Measurements from ENCODE around the gene ZBP1. TPM values are rescaled to one million over a fixed set of nuclear protein-coding genes. Genes with fewer than 3 reads are reported as not detected.

The ZBP1 gene
- polyA plus RNA-seq, 4 donors = 0.37 to 2.7 (median 1.6) TPM

DNA sequence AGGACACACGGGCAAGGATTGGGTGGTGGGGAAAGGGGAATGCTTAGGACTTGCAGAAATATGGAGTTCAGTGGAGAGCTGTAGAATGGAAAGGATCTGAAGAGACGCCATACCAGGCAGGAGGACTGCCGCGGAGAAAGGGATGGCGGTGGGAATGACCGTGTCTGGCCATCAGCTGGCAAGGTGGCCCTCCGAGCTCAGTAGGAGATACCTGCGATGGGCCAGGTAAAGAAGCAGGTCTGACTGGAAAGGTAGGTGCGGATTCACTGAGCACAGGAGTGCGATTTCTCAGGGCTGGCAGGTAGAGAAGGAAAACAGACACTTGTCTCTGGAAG is 33.3 kb downstream of the ZBP1 start:
- FAIRE-seq = no peak
- Histone ChIP-seq H3K36me3 (ENCODE audit: control insufficient read depth in 3 of 3, insufficient read depth in 2 of 3, low read depth in 1 of 3, low read length in 3 of 3) (no peaks in the 10 kb centered on the region), H3K27ac (ENCODE audit: low read depth in 1 of 3, low read length in 2 of 3) (peak overlapping the region in 1 of 3 donors; percentile 19), H3K27me3 (ENCODE audit: control insufficient read depth in 3 of 3, insufficient read depth in 3 of 3, low read length in 3 of 3) (peaks cover 0 to 2% (median 0%) of the 10 kb centered on the region in 3 donors), H3K9me3 (ENCODE audit: control insufficient read depth in 2 of 2, insufficient read depth in 1 of 2, low read depth in 1 of 2, low read length in 1 of 2) (peaks cover 0 to 12% of the 10 kb centered on the region in 2 donors), H3K4me1 (ENCODE audit: control insufficient read depth in 3 of 3, insufficient read depth in 2 of 3, low read depth in 1 of 3, low read length in 2 of 3) (peaks cover 3 to 45% (median 13%) of the 10 kb centered on the region in 3 donors), H3K4me3 (ENCODE audit: low read depth in 1 of 3, low read length in 3 of 3) (no peak overlapping the region)
- DNase-seq = no peak
- 81 to 87% (median 83%) methylated on average over 10 of the region's 10 CpGs for WGBS, 3 donors

- peaks cover 6 to 51% (median 13%) of the 10 kb centered on the region in 3 donors for H3K4me1 ChIP-seq (ENCODE audit: control insufficient read depth in 3 of 3, insufficient read depth in 2 of 3, low read depth in 1 of 3, low read length in 2 of 3)
- H3K4me3 ChIP-seq (ENCODE audit: low read depth in 1 of 3, low read length in 3 of 3) = no peak overlapping the region
- peaks cover 0 to 2% (median 0%) of the 10 kb centered on the region in 3 donors for H3K27me3 ChIP-seq (ENCODE audit: control insufficient read depth in 3 of 3, insufficient read depth in 3 of 3, low read length in 3 of 3)
- 41 to 52% (median 47%) methylated on average over 8 of the region's 8 CpGs for WGBS, 3 donors
- DNase-seq (peak; percentile 85 to 87), FAIRE-seq (no peak)
- H3K27ac ChIP-seq (ENCODE audit: low read depth in 1 of 3, low read length in 2 of 3) = peak overlapping the region in 1 of 3 donors; percentile 19
- peaks cover 0 to 12% of the 10 kb centered on the region in 2 donors for H3K9me3 ChIP-seq (ENCODE audit: control insufficient read depth in 2 of 2, insufficient read depth in 1 of 2, low read depth in 1 of 2, low read length in 1 of 2)
- no peaks in the 10 kb centered on the region for H3K36me3 ChIP-seq (ENCODE audit: control insufficient read depth in 3 of 3, insufficient read depth in 2 of 3, low read depth in 1 of 3, low read length in 3 of 3)
Measured at GRCh38 chr20:57586370-57586793, 33.8 kb downstream of the ZBP1 start.

DNA sequence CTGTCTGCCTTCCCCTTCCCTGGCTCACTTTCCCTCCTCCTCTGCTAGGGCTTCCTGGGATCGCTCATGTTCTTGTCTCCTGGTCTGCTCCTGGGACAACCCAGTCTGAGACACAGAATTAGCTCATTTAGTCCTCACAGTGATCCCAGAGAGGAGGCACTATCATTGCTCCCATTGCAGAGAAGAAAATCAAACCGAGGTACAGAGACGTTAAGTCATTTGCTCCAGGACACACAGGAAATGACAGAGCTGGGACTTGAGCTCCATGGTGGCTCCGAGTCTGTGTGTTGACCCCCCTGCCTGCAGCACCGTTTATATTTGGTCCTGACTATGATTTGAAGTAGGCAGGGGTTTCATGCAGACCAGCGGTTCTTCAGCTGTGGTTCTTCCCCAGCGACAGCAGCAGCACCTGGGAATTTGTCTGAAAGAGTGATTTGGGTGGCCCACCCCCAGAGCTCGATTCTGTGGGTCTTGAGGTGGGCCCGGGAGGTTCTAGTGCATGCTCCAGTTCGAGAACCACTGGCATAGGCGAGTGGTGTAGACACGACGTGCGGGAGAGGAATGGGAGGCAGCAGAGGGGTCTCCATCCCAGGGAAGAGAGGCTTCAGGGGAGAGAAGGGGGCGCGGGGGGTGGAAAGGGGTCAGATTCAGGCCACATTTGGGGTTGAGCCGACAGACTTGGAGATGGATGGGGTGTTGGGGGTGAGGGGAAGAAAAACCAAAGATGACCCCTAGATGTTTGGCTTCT is 34.6 kb downstream of the ZBP1 start:
- peaks cover 0 to 2% (median 0%) of the 10 kb centered on the region in 3 donors for H3K27me3 ChIP-seq (ENCODE audit: control insufficient read depth in 3 of 3, insufficient read depth in 3 of 3, low read length in 3 of 3)
- H3K27ac ChIP-seq (ENCODE audit: low read depth in 1 of 3, low read length in 2 of 3) = no peak overlapping the region
- WGBS, 3 donors = 82% methylated on average over 17 of the region's 17 CpGs
- no peak overlapping the region for H3K4me3 ChIP-seq (ENCODE audit: low read depth in 1 of 3, low read length in 3 of 3)
- no peaks in the 10 kb centered on the region for H3K36me3 ChIP-seq (ENCODE audit: control insufficient read depth in 3 of 3, insufficient read depth in 2 of 3, low read depth in 1 of 3, low read length in 3 of 3)
- H3K4me1 ChIP-seq (ENCODE audit: control insufficient read depth in 3 of 3, insufficient read depth in 2 of 3, low read depth in 1 of 3, low read length in 2 of 3) = peaks cover 6 to 51% (median 11%) of the 10 kb centered on the region in 3 donors
- H3K9me3 ChIP-seq (ENCODE audit: control insufficient read depth in 2 of 2, insufficient read depth in 1 of 2, low read depth in 1 of 2, low read length in 1 of 2) = peaks cover 0 to 12% of the 10 kb centered on the region in 2 donors
- FAIRE-seq = no peak
- no peak for DNase-seq

- no peak overlapping the region for H3K27ac ChIP-seq (ENCODE audit: low read depth in 1 of 3, low read length in 2 of 3)
- H3K9me3 ChIP-seq (ENCODE audit: control insufficient read depth in 2 of 2, insufficient read depth in 1 of 2, low read depth in 1 of 2, low read length in 1 of 2) = peaks cover 0 to 12% of the 10 kb centered on the region in 2 donors
- WGBS, 3 donors = 56 to 77% (median 74%) methylated on average over 7 to 8 of the region's 8 CpGs
- FAIRE-seq (no peak), DNase-seq (no peak)
- peaks cover 0 to 2% (median 0%) of the 10 kb centered on the region in 3 donors for H3K27me3 ChIP-seq (ENCODE audit: control insufficient read depth in 3 of 3, insufficient read depth in 3 of 3, low read length in 3 of 3)
- H3K4me3 ChIP-seq (ENCODE audit: low read depth in 1 of 3, low read length in 3 of 3) = no peak overlapping the region
- H3K4me1 ChIP-seq (ENCODE audit: control insufficient read depth in 3 of 3, insufficient read depth in 2 of 3, low read depth in 1 of 3, low read length in 2 of 3) = peaks cover 6 to 52% (median 6%) of the 10 kb centered on the region in 3 donors
- H3K36me3 ChIP-seq (ENCODE audit: control insufficient read depth in 3 of 3, insufficient read depth in 2 of 3, low read depth in 1 of 3, low read length in 3 of 3) = no peaks in the 10 kb centered on the region
Measured at GRCh38 chr20:57584768-57585461, 35.3 kb downstream of the ZBP1 start.

- H3K4me1 ChIP-seq (ENCODE audit: control insufficient read depth in 3 of 3, insufficient read depth in 2 of 3, low read depth in 1 of 3, low read length in 2 of 3) = peaks cover 3 to 48% (median 7%) of the 10 kb centered on the region in 3 donors
- peaks cover 0 to 12% of the 10 kb centered on the region in 2 donors for H3K9me3 ChIP-seq (ENCODE audit: control insufficient read depth in 2 of 2, insufficient read depth in 1 of 2, low read depth in 1 of 2, low read length in 1 of 2)
- H3K36me3 ChIP-seq (ENCODE audit: control insufficient read depth in 3 of 3, insufficient read depth in 2 of 3, low read depth in 1 of 3, low read length in 3 of 3) = no peaks in the 10 kb centered on the region
- WGBS, 3 donors = 83 to 89% (median 88%) methylated on average over 18 of the region's 18 CpGs
- FAIRE-seq = no peak
- DNase-seq = no peak
- no peak overlapping the region for H3K4me3 ChIP-seq (ENCODE audit: low read depth in 1 of 3, low read length in 3 of 3)
- H3K27ac ChIP-seq (ENCODE audit: low read depth in 1 of 3, low read length in 2 of 3) = peak overlapping the region in 2 of 3 donors; percentile 20 to 86
- H3K27me3 ChIP-seq (ENCODE audit: control insufficient read depth in 3 of 3, insufficient read depth in 3 of 3, low read length in 3 of 3) = peaks cover 0 to 2% (median 0%) of the 10 kb centered on the region in 3 donors
Measured at GRCh38 chr20:57583289-57584257, 36.7 kb downstream of the ZBP1 start.

DNA sequence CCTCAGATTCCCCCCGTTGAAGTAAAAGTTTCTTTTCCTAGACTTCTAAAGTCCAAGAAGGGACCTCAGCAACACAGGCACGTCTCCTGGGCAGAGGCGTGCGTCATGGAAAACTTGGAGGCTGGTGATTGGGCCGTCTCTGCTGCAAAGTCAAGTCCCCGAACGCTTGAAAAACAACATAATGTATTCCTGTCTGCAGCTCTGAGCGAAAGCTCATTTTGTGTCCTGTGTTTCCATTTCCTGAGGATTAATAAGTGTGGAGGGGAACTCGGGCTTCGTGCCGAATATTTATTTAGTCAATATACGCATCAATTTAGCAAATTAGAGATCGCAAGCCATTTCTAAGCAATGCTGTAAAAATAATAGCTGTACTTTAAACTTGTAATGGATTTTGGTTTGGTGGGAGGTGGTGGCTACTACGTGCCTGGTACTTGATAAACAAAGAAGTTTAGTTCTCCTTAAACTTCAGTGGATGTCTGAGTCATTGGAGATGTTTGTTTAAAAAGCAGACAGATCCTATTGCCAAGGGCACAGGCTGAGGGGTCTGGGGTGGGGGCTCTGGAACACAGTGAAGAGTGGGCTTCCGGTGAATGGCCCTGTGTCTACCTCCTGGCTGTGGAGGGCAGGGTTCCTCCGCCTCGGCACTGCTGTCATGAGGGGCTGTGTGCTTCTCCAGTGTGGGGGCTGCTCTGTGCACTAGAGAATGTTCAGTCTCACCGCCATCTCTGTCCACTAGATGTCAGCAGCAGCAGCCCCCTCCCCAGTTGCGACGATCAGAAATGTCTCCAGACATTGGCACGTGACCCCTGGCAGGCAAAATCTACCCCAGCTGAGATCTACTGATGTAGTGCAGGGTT is 37.6 kb downstream of the ZBP1 start:
- Histone ChIP-seq H3K4me1 (ENCODE audit: control insufficient read depth in 3 of 3, insufficient read depth in 2 of 3, low read depth in 1 of 3, low read length in 2 of 3) (peaks cover 3 to 56% (median 11%) of the 10 kb centered on the region in 3 donors), H3K36me3 (ENCODE audit: control insufficient read depth in 3 of 3, insufficient read depth in 2 of 3, low read depth in 1 of 3, low read length in 3 of 3) (no peaks in the 10 kb centered on the region), H3K4me3 (ENCODE audit: low read depth in 1 of 3, low read length in 3 of 3) (no peak overlapping the region), H3K27me3 (ENCODE audit: control insufficient read depth in 3 of 3, insufficient read depth in 3 of 3, low read length in 3 of 3) (peaks cover 0 to 2% (median 0%) of the 10 kb centered on the region in 3 donors), H3K27ac (ENCODE audit: low read depth in 1 of 3, low read length in 2 of 3) (peak overlapping the region in 2 of 3 donors; percentile 40 to 93), H3K9me3 (ENCODE audit: control insufficient read depth in 2 of 2, insufficient read depth in 1 of 2, low read depth in 1 of 2, low read length in 1 of 2) (peaks cover 0 to 7% of the 10 kb centered on the region in 2 donors)
- WGBS, 3 donors = 43 to 74% (median 56%) methylated on average over 20 to 21 of the region's 21 CpGs
- FAIRE-seq (no peak), DNase-seq (peak in 1 of 2 donors; percentile 63)

DNA sequence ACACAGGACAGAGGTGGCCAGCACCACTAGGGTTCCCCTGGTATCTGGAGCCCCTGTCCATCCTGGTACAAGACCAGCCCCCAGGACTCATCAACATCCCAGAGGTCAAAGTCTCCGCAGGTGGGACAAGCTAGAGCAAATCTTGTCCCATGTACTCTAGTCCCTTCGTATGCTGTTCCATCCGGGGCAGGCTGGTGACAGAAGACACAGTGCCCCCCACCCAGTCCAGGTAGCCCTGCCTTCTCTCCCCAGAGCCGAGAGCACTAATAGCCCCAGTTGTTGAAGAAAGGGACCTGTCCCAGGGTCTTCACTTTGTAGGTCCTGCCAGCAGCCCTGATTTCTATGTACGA is 38.2 kb downstream of the ZBP1 start:
- Histone ChIP-seq H3K36me3 (ENCODE audit: control insufficient read depth in 3 of 3, insufficient read depth in 2 of 3, low read depth in 1 of 3, low read length in 3 of 3) (no peaks in the 10 kb centered on the region), H3K27ac (ENCODE audit: low read depth in 1 of 3, low read length in 2 of 3) (peak overlapping the region; percentile 22 to 93 (median 40)), H3K9me3 (ENCODE audit: control insufficient read depth in 2 of 2, insufficient read depth in 1 of 2, low read depth in 1 of 2, low read length in 1 of 2) (peaks cover 0 to 6% of the 10 kb centered on the region in 2 donors), H3K4me1 (ENCODE audit: control insufficient read depth in 3 of 3, insufficient read depth in 2 of 3, low read depth in 1 of 3, low read length in 2 of 3) (peaks cover 3 to 61% (median 15%) of the 10 kb centered on the region in 3 donors), H3K4me3 (ENCODE audit: low read depth in 1 of 3, low read length in 3 of 3) (no peak overlapping the region), H3K27me3 (ENCODE audit: control insufficient read depth in 3 of 3, insufficient read depth in 3 of 3, low read length in 3 of 3) (no peaks in the 10 kb centered on the region)
- DNase-seq (no peak), FAIRE-seq (no peak)
- 66 to 67% (median 67%) methylated on average over 5 of the region's 5 CpGs for WGBS, 3 donors
